HG02763 (cell line): ENCODE results near the gene RDH16.
"Not testable (repeated sequence)": the region's sequence is repeated elsewhere in the genome, so short reads cannot be mapped to it uniquely, and the experiment has no call there.

Experiments
- ATAC-seq: cut with Tn5 transposase; IDR thresholded peaks from one replicate; pipeline ENCODE4 v1.9.1; 2021; ENCODE audit warnings: mild to moderate bottlenecking, moderate library complexity; ENCODE audit not compliant: unreplicated experiment

The RDH16 gene

DNA sequence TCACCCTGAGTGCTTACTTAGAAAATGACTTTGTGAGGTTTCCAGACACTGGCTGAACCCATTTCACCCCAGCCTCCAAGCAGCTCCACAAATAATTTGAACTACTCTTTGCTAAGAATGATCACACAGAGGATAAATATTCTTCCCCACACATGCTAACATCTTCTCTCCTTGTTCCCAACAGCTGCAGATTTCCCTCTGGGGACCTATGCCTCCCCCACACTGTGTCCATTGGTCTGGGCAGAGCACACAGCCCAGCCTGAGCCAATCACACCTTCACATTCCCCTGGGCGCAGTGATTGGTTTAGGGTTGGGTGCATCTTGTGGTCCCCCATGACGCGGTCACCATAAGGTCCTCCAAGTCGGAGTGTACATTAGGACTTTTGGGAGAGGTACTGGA is 30.1 kb downstream of the RDH16 start:
- no peak for ATAC-seq

DNA sequence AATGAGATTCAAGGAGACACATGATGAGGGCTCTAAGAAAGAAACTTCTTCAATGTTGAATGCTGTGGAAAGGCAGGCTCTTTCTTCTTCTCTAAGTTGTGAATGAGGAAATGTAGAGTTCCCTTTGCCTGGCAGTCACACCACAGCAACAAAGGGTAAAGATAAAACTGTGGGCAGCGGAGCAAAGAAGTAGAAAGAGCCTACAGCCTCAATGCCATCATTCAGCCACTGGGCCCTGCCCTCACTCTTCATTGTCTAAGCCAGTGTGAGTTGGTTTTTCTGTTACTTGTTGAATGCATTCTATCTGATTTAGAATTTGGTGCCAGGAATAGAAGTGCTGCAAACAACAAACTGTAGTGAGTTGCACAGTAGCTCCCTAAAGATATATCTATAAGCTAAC is 35.4 kb downstream of the RDH16 start:
- no peak for ATAC-seq

DNA sequence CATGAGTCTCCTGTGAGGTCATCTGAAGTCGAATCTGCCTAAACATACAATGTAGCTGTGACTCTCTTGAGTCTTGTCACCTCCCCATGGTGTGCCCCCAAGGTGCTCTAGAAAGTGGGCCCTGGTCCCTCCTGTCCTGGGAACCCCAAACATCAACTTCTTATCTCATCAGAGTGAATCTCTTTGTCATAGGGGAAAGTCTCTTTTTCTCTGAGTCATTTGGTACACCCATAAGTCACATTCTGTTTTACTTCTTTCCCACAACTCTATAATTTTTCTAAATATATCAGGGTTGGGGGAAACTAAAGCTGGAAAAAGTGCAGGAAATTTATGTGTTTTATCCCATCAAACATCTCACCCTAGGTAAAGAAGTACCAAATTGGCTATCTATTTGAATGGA is 36.1 kb downstream of the RDH16 start:
- ATAC-seq, result no peak

- not testable (repeated sequence) for ATAC-seq
Observed at GRCh38 chr12:56918139-56918538, 39.3 kb downstream of the RDH16 start.

DNA sequence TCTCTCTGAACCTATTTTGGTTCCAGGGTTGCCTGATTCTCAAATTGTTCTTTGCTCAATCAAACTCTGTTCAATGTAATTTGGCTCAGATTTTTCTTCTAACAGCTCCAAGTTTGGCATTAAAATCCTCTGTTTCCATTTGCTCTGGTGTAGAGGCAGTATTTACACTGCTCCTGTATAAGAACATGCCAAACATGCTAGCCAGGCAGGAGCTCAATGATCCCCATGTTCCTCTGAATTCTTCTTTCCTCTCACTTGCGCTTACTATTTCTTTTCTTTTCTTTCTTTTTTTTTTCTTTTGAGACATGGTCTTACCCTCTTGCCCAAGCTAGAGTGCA is 40.4 kb downstream of the RDH16 start:
- no peak for ATAC-seq

GRCh38 chr12:56916296-56916995 is 41.0 kb downstream of the RDH16 start:
- no peak for ATAC-seq

DNA sequence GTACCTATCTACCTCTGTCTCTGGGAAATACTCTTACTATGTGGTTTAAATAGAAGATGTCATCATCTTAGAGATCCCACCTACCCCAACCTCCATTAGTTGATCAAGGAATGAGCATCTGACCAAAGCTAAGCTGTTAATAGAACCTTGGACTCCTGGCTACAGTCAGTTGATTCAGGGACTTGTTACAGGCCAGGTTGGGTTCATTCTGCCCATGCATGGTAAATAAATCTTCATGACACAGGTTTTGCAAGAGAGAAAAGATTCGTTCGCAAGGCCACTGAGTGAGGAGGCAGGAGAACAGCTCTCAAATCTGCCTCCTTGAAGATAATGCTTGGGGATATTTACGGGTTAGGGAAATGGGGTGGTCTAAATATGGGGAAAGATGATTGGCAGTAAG is 42.7 kb downstream of the RDH16 start:
- ATAC-seq, result no peak

DNA sequence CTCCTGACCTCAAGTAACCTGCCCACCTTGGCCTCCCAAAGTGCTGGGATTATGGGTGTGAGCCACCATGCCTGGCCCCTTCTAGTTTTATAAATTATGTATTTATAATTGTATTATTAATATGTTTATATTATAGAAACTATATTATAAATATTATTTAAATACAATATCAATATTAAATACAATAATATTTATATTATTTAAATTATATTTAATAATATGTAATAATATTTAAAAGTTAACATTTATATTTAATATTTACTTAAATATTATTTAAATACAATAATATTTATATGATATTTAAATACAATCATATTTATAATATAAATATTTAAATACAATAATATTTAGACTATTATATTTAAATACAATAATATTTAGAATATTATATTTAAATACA is 43.2 kb downstream of the RDH16 start:
- ATAC-seq, result no peak

- not testable (repeated sequence) for ATAC-seq
Observed at GRCh38 chr12:56909403-56909802, 48.0 kb downstream of the RDH16 start.

DNA sequence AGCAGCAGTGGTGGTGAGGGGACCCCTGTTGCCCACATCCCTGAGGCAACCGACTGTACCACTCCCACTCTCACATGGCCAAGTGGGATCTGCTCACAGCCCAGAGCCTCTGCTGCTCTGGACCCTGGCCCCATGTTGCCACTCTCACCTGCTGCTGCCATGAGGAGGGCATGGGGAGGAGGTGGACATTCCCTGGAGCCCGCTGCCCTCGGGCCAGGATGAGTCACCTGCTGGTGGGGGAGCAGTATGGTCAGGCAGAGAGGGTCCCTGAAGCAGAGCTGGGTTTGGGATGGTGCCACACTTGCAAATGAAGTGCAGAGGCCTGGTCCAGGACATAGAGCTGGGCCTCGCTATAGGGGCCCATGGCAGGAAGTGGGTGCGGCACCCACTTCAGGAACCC is 49.3 kb downstream of the RDH16 start:
- ATAC-seq, result no peak

GRCh38 chr12:56905852-56906251 is 51.6 kb downstream of the RDH16 start:
- no peak for ATAC-seq

DNA sequence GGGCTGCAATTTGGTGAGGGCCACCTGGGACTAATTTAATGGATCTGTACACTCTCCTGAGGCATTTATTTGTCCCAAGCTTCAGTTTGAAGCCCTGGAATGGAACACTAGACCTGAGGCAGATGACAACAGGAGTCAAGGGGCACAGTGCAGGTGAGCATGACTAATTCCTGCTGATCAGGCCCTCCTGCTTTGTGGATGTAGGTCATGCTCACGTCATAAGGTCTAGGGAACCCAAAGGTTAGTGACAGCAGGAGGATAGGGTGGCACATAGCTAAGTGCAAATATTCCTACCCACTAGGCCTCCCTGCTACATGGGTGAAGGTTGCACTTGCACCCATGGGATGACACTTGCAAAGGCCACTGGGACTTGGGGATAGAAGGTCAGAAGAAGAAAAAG is 54.0 kb downstream of the RDH16 start:
- ATAC-seq, result no peak
